HG03575 (cell line): ENCODE data around the gene SSTR4.

Experiments used
- ATAC-seq: cut with Tn5 transposase; IDR thresholded peaks from one replicate; pipeline ENCODE4 v1.9.1; 2021; ENCODE audit not compliant: unreplicated experiment, insufficient number of reproducible peaks, low FRiP score; ENCODE audit errors: extremely low read depth

The SSTR4 gene

GRCh38 chr20:23036371-23036770 is 1.3 kb downstream of the SSTR4 start:
- no peak for ATAC-seq

- ATAC-seq = no peak
These were observed 1.9 kb downstream of the SSTR4 start for GRCh38 chr20:23037017-23037481.

GRCh38 chr20:23039136-23039875 is 4.2 kb downstream of the SSTR4 start:
- ATAC-seq = no peak

GRCh38 chr20:23039885-23040508 is 4.9 kb downstream of the SSTR4 start:
- ATAC-seq = no peak

GRCh38 chr20:23042270-23042669 is 7.2 kb downstream of the SSTR4 start:
- no peak for ATAC-seq

GRCh38 chr20:23043376-23043775 is 8.3 kb downstream of the SSTR4 start:
- ATAC-seq = no peak

- no peak for ATAC-seq
These were observed 11.3 kb downstream of the SSTR4 start for GRCh38 chr20:23046431-23046830.

GRCh38 chr20:23047001-23047737 is 12.1 kb downstream of the SSTR4 start:
- ATAC-seq = no peak

GRCh38 chr20:23047738-23048214 is 12.7 kb downstream of the SSTR4 start:
- no peak for ATAC-seq

GRCh38 chr20:23048283-23049200 is 13.4 kb downstream of the SSTR4 start:
- no peak for ATAC-seq

- ATAC-seq = no peak
These were observed 14.3 kb downstream of the SSTR4 start, which contains the start of gene THBD for GRCh38 chr20:23049201-23050075. TSS of gene THBD (minus strand) at chr20:23049672. CDS start at chr20:23049504, 168 bp downstream.

GRCh38 chr20:23050076-23050838 is 15.1 kb downstream of the SSTR4 start:
- no peak for ATAC-seq

- ATAC-seq = no peak
These were observed 15.9 kb downstream of the SSTR4 start for GRCh38 chr20:23050847-23051627.

- no peak for ATAC-seq
These were observed 17.8 kb downstream of the SSTR4 start for GRCh38 chr20:23052904-23053303.

- ATAC-seq = no peak
These were observed 23.1 kb downstream of the SSTR4 start for GRCh38 chr20:23058240-23058639.

GRCh38 chr20:23059001-23059400 is 23.9 kb downstream of the SSTR4 start:
- no peak for ATAC-seq
